Hematopoietic multipotent progenitor cell treated with erythropoietin and hydrocortisone succinate and interleukin-3 and kit ligand, for 15 days (in vitro differentiated cells): ENCODE results near the gene SLIT1.
"Not testable (repeated sequence)": the region's sequence is repeated elsewhere in the genome, so short reads cannot be mapped to it uniquely, and the experiment has no call there.

Experiments
- DNase-seq: peaks from one replicate; pipeline ENCODE4 v3.0.0-alpha.2; 2015; ENCODE audit warnings: low spot score

SLIT1 gene

DNA sequence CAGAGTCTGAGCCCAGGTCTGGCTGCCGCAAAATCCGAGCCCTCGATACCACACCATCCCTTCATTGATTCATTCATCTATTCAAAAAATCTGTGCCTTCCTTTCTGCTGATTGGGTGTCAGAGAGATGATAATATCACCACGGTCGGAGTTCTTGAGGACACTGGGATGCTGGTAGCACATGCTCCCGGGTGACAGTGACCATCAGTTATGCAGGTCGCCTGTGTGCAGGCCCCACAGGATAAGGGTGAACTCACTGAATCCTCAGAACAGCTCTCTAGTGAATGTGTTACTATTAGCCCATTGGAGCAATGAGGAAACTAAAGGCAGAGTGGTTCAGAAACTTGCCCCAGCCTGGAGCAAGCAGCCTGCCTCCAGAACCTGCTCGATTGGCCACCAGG lies 145.1 kb downstream of the SLIT1 start:
- no peak for DNase-seq

DNA sequence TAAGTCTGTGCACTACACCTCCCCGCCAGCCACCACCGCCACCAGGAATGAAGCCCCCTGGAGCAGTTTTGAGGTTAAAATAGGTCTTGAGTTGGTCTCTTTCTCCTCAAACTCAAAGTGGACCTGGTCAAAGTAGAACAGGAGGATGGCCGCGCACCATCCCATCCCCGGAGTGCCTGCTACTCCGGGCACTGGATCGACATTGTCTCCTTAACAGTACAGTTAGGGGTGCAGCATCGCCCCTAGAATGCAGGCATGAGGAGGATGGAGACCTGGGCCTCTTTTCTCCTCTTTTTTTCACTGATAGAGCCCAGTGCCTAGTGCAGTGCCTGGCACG lies 145.5 kb downstream of the SLIT1 start:
- no peak for DNase-seq

DNA sequence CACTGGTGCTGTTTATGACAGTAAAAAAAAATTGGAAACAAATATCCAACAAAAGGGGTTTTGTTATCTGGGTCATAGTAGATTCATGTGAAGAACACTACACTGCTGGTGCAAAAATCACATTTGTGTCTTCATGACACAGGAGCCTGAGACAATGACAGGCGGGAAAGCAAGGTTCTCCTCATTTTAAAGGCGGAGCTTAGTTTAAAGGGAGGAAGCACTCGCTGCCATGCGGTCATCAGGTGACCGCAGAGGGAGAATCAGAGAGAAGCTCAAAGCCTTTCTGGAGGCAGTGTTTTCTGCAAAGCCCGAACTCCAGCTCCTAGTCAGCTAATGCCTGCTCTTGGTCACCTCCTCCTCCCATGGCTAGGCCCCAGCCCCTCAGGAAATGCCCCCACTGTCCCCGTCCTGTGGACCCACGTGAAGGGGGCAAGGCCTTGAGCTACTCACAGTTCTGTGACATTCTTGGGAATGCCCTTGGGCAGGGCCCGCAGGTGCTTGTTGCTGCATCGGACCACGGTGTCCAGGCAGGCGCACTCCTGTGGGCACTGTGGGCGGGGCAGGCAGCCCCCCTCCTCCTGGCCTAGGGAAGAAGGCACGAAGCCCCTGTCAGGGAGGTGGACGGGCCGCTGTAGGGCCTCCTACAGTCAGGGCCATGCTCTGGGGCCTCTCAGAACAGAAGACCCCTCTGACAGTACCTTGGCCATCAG lies 146.1 kb downstream of the SLIT1 start:
- DNase-seq: no peak

DNA sequence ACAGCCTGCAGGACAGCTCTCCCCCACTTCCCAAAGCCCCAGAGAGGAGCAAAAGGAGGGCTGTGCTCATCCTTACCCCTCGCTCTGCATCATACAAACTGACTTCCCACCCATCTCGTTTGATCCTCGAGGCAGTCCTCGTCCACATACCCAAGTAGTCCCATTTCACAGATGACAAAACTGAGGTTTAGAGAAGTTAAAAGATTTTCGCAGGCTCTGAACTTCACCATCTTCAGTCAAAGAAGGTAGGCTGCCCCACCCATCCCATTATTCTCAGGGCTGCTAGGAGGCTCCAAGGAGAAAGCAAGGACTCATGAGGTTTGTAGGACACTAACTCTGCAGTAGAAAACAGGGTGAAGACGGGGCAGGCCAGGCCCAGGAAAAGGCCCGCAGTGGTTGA lies 147.1 kb downstream of the SLIT1 start:
- DNase-seq: no peak

DNA sequence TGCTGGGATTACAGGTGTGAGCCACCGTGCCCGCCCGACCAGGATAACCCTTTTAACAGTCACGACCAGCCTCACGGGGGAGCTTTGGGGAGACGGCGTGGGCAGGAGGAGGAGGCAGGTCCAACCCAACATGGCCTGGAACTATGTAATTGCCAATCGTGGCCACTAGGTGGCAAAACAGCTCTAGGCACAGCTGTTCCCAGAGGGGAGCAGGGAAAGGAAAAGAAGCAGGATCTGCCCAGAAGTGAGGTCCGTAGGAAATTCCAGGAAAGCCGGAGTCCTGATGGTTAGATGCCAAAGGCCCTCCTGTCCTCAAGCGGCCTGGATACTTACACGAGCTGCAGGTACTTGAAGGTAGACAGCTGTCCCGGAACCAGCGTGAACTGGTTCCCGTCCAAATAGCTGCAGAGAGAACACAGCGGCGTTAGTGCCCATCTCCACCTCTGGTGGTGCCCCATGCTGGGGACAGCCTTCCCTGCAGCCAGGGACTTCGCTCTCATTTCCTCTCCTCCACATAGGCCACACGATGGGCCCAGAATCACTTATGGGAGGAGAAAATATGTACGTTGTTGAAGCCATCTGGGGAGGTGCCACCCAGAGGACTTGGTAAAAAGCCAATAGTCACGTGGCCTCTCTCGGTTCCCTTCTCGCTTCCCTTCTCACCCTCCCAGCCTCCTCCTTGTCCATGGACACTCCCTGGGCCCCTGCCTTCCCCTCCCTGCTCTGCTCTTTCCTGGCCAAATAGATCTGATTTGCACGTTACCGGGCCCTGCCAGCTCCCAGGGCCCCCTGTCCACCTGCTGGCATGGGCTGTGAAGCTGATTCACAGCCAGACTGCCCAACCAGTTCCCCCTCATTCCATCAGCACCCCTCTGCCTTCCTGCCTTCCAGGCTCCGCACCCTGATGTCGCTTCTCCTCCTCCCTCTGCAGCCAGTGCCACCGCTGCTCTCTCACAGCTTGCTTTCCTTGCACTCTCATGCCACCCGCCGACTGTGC lies 148.1 kb downstream of the SLIT1 start:
- DNase-seq: peak; percentile 80

DNA sequence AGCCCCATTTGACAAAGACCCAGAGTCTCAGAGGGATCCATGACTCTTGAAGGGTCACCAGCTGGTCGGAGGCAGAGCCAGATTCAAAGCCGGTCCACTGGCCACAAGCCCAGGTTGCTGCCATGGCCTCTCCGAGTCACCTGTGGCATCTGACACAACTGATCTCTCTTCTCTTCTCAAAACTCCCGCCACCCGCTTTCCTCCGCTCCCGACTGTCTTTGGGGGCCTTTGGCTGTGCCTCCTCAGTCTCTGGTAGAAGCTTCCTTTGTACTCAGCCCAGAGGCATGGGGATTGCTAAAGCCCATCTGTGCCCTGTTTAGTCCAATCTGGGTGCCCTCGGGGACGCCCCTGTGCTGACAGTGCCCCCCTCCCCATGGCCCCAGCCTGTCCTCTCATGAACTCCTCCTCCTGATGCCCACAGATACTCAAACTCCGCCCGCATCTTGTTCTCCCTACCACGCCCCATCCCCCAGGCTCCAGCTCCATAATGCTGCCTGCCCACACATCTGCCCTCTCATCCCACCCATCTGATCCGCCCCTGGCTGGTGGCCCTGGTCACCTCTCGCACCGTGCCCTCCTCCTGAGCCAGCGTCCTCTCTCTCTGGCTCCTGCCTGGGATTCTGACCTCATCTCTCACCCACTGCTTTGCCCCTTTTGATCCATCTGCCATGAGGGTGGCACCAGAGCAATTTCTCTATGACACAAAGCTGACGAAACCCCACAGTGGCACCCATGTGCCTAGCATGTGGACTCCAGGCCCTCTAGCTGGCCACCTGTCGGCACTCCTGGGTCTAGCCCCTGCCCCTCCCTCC lies 150.6 kb downstream of the SLIT1 start:
- DNase-seq: no peak

DNA sequence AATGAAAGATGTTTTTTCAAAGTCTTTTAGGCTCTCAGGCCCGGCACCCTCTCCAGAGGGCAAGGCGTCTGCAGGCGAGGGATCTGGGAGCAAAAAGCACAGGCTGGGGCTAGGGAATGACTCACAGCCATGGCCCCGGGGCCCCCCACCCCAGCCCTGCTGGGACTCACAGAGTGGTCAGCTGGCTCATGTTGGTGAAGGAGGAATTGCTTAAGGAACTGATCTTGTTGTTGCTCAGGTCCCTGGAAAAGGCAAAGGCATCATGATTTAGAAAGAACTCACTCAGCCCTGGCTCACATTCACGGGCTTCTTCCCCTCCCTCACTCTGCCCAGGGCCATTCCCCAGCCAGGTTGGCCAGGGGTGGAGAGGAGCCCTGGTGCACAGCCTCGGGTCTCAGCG lies 151.5 kb downstream of the SLIT1 start:
- DNase-seq: no peak

DNA sequence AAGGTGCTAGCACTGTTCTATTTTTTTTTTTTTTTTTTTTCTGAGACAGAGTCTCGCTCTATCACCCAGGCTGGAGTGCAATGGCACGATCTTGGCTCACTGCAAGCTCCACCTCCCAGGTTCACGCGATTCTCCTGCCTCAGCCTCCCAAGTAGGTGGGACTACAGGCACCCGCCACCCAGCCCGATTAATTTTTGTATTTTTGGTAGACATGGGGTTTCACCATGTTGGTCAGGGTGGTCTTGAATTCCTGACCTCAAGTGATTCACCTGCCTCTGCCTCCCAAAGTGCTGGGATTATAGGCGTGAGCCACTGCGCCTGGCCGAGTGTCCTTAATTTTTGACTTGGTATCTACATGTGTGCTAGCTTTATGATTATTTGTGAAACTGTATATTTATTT lies 151.9 kb downstream of the SLIT1 start:
- DNase-seq: not testable (repeated sequence)

DNA sequence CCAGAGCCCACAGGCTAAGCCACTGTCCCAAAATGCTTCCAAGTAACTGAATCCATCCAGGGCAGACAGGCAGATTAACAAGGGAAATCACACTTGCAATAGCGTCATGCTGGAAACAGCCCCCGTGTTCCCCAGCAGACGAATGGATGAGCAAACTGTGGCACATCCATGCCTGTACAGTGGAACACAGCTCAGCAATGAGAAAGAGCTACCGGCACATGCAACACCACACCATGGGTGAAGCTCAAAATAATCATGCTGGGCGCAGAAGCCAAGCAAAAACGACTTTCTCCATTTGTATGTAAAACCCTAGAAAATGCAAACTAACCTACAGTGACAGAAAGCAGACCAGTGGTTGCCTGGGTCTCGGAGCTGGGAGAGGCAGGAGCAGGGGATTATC lies 153.1 kb downstream of the SLIT1 start:
- DNase-seq: no peak

DNA sequence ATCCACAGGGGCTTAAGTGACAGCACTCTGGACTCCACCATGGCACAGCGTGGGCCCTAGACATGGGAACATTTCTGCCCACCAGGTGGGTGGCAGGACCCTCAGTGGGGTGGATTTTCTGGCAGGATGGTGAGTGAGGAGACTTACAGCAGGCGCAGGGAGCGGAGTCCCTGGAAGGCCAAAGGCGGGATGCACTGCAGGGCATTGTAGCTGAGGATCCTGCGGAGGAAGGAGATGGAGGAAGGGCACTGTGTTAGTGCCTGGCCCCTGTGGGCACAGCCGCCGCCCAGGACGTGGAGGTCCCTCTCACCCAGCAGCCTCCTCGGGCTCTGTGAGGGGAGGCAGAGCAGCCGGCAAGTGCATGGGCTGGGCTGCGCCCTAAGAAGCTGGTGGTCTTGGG lies 154.3 kb downstream of the SLIT1 start:
- no peak for DNase-seq

DNA sequence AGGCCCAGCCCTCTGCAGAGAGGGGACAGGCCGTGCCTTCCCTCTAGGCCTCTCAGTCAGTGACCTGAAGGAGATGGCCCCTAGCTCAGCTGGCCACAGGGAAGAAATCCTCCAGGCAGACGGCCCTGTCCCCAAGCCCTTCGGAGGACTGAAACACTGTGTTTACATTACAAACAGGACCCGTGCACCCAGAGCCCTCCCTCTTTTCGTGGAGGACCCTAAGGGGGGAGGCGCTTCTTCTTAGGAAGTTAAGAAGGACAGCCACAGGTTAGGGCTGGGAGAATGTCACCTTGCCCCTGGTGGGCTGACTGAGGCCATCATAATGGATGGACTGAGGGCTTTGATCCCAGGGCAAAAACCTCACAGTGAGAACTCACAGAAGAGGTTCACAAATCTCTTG lies 154.9 kb downstream of the SLIT1 start:
- DNase-seq: no peak

DNA sequence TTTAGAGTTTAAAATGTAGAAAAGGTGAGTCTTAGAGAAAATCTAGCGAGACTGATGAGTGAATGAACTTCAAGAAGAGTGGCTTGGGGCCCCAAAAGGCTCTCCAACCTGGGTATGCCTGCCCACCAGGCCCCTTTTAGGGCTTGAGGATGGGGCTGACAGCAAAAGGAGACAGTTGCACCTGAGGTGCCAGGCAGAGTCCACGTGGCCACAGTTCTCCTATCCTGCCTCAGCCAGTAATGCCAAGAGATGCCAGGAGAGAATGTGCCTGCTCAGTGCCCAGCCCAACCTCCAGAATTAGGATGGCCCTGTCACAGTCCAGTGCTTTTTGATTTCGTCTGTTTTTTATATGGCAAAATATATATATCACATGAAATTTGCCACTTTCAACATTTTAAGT lies 156.5 kb downstream of the SLIT1 start:
- DNase-seq: no peak

DNA sequence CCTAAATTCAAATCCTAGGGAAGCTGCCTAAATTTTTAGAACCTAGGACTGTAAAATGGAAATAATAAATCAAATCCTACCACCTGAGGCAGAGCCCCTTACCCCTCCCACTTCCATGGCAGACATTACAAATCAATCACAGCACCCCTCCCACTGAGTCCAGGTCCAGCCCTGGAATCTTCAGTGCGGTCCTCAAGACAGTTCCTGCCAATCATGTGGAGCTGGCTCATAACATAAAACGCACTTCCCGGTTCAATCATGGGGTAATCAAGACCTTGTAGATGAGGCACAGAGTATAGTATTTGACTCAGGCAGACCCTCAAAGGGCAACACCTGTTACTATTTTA lies 157.0 kb downstream of the SLIT1 start:
- no peak for DNase-seq

DNA sequence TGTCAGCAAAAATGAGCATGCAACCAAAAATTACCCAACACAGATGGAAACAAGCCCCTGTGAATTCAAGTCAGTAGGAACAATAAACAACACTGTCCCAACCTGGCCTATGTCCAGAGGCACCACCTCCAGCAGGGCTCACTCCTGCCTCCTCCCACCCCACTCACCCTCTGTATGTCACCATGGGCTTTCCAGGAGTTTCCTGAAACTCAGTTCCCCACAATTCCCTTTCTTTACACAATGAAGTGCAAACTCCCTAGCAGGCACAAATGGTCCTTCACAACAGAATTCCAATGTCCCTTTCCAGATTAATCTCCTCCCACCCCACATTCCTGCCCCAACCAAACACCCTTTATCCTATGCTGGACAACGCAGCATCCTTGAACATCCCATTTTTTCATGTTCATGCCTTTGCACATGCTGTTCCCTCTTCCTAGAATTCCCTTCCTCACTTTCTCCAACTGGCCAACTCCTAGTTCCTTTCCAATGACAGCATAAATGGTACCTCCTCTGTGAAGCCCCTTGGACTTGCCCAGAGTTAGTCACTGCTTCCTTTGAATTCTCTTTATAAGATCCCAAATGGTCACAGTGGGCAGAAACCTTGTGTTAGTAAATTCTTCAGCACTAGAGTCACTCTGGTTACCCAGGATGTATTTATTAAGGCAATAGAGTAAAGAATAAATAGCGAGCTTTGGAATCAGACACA lies 157.5 kb downstream of the SLIT1 start:
- no peak for DNase-seq

DNA sequence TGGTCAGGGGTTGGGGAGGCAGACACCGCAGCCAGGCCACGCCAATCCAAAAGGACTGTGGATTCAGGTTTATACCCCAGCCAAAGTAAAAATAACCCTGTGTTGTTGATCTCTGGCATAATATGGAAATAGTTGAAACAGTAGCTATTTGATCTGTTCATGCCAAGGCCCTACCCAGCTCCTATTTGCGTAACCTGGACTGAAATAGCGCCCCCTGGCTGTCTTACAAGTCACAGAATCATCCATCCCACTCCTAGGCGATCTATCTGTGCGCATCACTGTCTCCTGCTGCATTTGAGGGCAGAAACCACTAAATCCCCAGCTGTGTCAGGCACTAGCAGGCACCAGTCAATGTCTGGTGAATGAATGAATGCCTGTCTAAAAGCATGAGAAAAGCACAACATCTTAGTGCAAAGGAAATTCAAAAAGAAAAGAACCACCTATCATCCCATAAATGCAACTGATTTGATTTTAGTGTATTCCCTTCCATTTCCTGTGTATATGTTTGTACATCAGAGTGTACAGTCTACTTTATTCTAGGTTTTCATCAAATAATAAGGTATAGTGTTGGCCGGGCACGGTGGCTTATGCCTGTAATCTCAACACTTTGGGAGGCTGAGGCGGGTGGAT lies 160.0 kb downstream of the SLIT1 start:
- DNase-seq: peak; percentile 73

DNA sequence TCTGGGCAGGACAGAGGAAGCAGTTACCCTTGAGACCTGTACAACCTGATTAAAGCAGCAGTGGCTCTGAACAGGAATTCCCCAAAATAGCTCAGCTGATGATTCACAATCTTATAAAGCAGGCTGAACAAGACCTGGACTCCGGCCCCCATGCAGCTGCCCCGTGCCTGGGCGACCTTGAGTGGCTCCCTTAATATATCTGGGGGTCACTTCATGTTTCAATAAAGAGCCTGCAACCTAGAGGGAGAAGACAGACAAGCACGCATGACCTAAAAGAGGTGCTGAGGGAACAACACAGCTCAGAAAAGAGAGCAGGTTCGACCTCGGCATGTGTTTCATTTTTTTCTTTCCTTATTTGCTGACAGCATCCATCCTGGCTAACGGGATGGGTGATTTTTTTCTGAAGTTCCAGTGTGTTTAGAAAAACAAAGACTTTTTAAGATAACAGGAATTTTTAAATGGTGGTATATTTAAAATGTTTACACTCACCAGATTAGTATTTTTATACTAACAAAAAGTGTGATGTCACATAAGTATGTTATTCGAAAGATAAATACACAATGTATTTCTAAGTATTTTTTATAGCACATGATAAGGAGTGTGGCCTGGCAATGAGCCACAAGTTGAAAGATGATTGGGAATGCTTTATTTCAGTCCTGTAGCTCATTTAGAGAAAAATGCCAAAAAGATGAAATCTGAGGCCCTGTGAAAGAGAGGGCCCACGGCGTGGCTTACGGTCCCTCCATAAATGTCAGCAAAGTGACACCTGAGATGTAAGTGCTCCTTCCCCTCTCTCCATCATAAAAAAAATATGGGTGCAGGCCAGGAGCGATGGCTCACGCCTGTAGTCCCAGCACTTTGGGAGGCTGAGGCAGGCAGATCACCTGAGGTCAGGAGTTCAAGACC lies 161.3 kb downstream of the SLIT1 start:
- DNase-seq: no peak

DNA sequence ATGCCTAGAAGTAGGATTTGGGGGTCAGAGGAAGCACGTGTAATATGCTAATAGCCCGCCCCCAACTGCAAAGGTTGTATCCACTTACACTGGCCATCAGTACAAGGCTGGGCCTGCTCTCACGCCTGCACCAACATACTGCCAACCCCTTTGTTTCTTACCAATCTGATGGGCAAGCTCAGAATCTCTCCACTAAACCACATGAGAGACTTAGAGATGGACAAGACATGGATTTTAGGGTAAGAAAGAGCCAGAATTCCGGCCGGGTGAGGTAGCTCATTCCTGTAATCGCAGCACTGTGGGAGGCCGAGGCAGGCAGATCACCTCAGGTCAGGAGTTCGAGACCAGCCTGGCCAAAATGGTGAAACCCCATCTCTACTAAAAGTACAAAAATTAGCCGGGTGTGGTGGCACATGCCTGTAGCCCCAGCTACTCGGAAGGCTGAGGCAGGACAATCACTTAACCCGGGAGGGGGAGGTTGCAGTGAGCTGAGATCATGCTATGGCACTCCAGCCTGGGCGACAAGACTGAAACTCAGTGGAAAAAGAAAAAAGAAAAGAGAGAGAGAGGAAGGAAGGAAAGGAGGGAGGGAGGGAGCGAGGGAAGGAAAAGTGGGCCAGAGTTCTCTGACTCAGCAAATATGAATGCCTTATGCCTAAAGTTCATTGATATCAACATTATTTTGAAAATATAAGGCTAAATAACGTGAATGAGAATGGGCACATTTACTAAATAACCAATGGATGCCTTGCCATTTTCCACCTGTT lies 162.2 kb downstream of the SLIT1 start:
- no peak for DNase-seq

DNA sequence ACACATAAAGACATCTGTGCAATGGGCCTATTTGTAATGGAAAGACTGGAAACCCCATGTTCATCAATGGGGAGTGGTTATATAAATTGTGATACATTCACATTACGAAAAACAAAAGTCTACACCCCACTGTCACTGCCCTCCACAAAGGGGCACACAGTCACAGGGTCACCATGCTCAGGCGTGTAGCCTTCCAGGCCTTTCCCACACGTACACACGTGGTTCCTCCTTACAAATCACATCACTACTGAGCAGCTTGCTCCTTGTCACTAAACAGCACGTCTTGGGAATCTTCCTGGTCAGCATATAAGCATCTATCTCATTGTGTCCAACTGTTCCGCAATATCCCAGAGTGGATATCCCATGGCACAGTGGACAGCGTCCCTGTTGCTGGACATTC lies 163.1 kb downstream of the SLIT1 start:
- DNase-seq: no peak

DNA sequence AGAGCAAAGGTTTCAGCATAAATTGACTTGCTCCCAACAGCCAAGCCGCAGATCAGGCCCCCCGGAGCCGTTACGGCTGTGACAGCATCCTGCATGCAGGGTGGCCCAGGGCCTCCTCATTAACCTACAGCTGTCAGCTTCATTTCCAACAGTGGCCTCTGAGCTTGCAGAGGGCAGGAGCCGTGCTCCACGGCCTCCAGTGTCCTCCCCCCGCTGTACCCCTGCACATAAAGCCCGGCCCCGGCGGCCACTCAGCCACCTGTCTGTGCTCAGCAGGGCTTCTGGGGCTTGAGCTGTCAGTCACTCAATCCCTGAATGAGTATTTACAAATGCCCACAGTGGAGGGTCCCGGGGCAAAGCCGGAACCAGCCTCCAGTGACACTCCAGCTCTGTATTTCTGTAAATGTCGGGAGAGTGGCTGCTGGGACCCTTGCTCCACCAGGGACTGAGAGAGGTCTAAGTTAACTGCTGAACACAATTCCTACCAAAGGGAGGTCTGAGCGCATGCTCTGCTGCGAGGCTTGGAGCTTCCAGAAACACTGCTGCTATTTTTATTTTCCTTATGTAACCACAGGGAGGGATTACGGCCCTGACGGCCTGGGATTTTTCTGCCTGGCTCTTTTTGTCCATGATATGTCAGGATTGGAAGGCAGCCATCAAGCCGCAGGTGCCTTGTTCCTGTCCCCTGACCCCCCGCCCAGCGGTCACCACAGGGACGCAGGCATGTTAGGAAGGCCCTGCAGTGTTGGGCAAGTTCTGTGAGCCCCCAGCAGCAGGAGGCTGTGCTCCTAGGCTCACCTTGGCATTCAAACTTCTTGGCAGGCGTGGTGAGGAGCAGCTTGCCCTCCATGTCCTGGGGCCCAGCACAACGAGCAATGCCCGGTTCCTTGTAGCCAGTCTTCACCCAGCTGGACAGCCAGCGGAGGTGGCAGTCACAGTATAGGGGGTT lies 165.0 kb downstream of the SLIT1 start:
- DNase-seq: no peak
